ENCODE results near the gene ABHD8.
A peak's percentile ranks its signal among the peaks of the same experiment; 100 is the strongest.

Gene ABHD8

GRCh38 chr19:17346109-17346671 lies 43.0 kb upstream of the ABHD8 start:
- DNase-seq (ENCODE audit: low read depth) = no peak
- TF ChIP-seq CTCF (IDR thresholded peaks at IDR 0.05; ENCODE audit: control insufficient read depth, insufficient read depth, low read depth, low read length, missing control alignments) = peak; percentile 91
- H3K4me3 ChIP-seq (ENCODE audit: control insufficient read depth, low read depth, low read length) = no peak overlapping the region

- no peak for DNase-seq (ENCODE audit: low read depth)
- no peak overlapping the region for H3K4me3 ChIP-seq (ENCODE audit: control insufficient read depth, low read depth, low read length)
- TF ChIP-seq CTCF (IDR thresholded peaks at IDR 0.05; ENCODE audit: control insufficient read depth, insufficient read depth, low read depth, low read length, missing control alignments) = no peak
These were observed 38.6 kb upstream of the ABHD8 start for GRCh38 chr19:17341845-17342244.

GRCh38 chr19:17341386-17341785 lies 38.2 kb upstream of the ABHD8 start:
- DNase-seq (ENCODE audit: low read depth) = no peak
- no peak overlapping the region for H3K4me3 ChIP-seq (ENCODE audit: control insufficient read depth, low read depth, low read length)
- TF ChIP-seq CTCF (IDR thresholded peaks at IDR 0.05; ENCODE audit: control insufficient read depth, insufficient read depth, low read depth, low read length, missing control alignments) = no peak

GRCh38 chr19:17340871-17341357 lies 37.7 kb upstream of the ABHD8 start:
- no peak overlapping the region for H3K4me3 ChIP-seq (ENCODE audit: control insufficient read depth, low read depth, low read length)
- TF ChIP-seq CTCF (IDR thresholded peaks at IDR 0.05; ENCODE audit: control insufficient read depth, insufficient read depth, low read depth, low read length, missing control alignments) = no peak
- no peak for DNase-seq (ENCODE audit: low read depth)

GRCh38 chr19:17340302-17340870 lies 37.2 kb upstream of the ABHD8 start:
- no peak for TF ChIP-seq CTCF (IDR thresholded peaks at IDR 0.05; ENCODE audit: control insufficient read depth, insufficient read depth, low read depth, low read length, missing control alignments)
- DNase-seq (ENCODE audit: low read depth) = no peak
- H3K4me3 ChIP-seq (ENCODE audit: control insufficient read depth, low read depth, low read length) = no peak overlapping the region

GRCh38 chr19:17339088-17339741 lies 36.0 kb upstream of the ABHD8 start:
- H3K4me3 ChIP-seq (ENCODE audit: control insufficient read depth, low read depth, low read length) = no peak overlapping the region
- TF ChIP-seq CTCF (IDR thresholded peaks at IDR 0.05; ENCODE audit: control insufficient read depth, insufficient read depth, low read depth, low read length, missing control alignments) = no peak
- no peak for DNase-seq (ENCODE audit: low read depth)

Data from AG09309 (cell line).